HG03521 (cell line): ENCODE data around the gene FHL1.
"Not testable (repeated sequence)": the region's sequence is repeated elsewhere in the genome, so short reads cannot be mapped to it uniquely, and the experiment has no call there.

ENCODE experiments used
- ATAC-seq: cut with Tn5 transposase; IDR thresholded peaks from one replicate; pipeline ENCODE4 v1.9.1; 2021; ENCODE audit warnings: mild to moderate bottlenecking, moderate library complexity; ENCODE audit not compliant: unreplicated experiment

FHL1 gene

DNA sequence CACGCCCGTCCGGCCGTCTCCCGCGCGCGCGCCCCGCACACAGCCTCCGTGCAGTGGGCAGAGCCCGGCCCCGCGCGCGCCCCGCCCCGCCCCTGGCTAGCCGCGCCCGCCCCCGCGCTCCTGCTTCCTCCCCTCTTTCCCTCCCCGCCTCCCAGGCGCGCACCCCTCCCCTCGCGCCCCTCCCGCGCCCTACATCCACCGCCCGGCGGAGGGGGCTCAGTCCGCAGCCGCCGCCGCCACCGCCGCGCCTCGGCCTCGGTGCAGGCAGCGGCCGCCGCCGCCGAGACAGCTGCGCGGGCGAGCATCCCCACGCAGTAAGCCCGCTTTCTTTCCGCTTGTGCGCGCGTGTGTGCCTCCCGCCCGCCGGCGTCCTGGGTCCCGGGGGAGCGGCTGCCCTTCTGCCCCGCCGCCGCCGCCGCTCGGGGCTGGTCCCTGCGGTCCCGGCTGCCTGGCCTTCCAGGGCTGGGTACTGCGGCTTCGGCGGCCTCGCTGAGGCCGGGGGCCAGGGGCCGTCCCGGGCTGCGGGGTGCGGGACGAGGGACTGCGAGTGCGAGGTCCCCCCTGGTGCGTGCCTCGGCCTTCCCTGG lies at the start of gene FHL1:
Gene FHL1, plus strand, starts transcription at position 219 of the 587 bp plus-strand sequence.
- ATAC-seq, result no peak

DNA sequence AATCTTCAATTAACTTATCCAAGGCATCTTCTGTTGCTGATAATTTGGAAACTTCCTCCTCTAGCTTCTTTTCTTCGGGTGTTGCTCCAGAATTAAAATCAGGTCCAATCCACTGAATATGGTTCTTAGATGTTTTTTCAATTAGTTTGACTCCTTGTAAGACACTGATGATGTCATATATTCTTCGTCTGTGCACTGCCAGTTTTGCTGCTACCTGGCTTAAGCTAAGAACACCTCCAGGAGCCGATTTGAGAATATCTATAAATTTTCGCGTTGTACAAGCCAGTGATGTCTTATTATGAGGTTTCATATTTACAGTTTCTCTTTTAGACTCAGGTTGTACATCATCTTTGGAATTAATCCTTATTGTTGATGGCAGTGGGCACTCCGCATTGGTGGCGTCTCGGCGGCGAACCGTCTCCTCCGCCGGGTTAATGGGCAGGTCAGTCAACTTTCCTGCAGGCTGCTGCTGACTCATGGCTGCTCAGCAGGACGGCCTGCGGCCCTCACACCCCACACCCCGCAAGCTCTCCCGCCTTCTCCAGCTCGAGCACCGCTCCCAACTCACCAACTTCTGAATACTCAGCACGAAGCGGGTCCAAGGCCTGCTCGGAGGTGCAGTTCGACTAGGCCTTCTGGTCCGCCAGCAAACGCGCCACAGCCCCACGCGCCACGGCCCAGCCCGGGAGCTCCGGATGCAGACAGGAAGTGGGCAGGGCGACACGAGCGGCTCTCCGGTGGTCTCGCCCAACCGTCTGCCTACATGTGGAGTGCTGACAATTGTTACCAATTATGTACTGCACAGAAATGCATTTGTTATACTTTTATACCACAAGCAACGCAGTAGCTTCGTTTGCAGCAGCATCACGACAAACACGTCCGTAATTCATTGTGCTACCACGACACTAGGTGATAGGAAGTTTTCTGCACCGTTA lies 49.2 kb upstream of the FHL1 start:
- no peak for ATAC-seq

DNA sequence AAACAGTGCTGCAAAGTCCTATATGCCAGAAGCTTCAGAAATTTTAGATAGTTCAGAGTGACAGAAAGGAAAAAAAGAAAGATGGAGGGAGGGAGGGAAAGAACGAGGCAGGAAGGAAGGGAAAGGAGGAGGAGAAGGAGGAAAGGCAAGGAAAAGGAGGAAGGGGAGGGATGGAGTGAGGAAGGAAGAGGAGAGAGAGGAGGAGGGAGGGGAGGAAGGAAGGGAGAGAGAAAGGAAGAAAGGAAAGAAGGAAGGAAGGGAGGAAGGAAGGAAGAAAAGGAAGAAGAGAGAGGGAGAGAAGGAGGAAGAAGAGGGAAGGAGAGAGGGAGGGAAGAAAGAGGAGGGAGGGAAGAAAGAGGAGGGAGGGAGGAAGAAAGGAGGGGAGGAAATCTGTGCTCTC lies 42.4 kb upstream of the FHL1 start:
- ATAC-seq, result no peak

DNA sequence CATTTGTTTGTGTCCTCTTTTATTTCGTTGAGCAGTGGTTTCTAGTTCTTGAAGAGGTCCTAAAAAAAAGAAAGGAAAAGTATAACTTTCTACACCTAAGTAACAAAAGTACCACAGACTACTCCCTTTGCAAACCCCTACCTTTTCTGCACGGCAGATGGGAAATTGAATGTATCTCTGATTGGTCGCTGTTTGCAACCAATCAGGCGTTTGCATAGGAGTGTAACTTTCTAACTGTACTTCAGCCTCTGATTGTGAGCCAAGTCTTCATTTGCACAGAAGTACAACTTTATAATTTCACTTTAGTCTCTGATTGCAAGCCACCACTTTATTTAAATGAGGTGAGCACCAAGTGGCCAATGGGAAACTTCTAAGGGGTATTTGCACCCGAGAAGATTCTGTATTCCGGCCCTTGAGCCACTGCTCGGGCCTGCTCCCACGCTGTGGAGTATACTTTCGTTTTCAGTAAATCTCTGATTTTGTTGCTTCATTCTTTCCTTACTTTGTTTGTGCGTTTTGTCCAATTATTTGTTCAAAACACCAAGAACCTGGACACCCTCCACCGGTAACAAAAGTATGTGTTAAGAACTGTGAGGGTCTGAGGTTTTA lies 40.3 kb upstream of the FHL1 start:
- no peak for ATAC-seq

DNA sequence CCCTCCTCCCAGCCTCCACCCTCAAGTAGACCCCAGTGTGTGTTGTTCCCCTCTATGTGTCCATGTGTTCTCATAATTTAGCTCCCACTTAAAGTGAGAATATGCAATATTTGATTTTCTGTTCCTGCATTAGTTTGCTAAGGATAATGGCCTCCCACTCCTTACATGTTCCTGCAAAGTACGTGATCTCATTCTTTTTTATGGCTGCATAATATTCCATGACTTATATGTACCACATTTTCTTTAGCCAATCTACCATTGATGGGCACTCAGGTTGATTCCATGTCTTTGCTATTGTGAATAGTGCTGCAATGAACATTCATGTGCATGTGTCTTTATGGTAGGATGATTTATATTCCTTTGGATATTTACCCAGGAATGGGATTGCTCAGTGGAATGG lies 38.4 kb upstream of the FHL1 start:
- ATAC-seq, result not testable (repeated sequence)

DNA sequence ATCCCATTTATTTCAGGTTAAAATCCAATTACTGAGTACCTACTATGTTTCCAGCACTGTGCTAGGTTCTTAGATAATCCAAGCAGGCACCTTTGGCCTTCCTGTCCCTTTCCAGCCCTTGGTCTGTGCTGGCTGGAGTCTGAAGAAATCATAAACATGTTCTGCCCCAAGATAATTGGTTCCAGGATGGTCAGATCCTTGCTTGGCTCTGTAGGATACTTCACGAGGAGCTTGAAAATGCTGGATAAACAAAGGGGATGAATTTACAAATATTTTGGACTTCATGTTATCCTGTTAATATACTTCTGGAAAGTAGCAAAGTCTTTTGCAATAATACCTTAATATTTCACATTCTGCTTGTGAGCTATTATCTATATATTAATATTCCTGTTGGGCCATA lies 35.0 kb upstream of the FHL1 start:
- ATAC-seq, result no peak

DNA sequence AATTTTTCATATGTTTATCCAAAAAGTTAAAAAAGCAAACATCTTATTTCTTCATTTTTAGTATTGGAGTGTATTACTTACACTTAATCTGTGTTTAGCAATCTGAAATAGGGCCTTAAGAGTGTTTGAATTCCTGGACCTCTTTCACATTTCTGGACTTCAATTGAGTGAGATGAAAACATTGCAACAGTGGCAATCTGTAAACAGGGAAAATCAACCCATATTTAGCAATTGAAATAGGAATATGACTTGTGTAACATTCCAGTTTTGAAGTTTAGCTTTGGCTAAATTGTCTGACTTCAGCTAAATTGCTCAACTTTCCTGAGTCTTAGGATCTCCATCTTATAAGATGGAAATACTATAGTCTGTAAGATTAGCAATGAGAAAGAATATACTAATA lies 34.6 kb upstream of the FHL1 start:
- no peak for ATAC-seq

DNA sequence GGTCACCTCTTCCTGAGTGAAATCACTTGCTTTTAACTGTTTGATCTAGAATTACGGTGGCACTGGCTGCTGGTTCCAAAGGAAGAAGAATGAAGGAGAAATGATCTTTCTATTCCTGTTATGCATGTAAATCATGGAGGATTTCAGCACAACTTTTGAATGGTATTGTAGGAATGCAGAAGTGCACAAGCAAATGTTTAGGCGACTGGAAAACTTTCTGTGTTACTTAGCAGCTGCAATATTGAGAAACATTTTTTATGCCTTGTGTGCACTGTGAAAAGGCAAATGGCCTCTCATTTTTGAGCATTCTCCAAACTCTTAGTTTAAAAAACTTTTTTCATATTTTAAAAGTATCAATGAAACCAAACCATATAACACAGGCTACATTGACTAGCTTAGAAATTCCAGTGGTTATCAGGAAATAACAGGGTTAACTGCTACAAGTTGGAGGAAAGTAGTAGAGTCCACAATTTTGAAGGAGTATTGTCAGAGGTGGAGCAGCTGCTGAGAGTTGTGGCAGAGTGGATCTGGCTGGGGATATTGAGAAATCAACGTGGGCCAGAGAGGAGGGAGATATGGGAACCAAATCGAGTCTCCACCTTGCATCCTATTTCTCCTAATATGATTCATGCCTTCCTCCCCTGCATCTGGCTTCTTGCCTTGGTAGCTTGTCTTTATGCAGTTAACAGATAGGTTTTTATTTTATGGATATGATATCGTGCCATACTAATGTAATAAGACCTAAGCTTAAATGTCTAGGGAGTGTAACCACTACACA lies 32.0 kb upstream of the FHL1 start:
- no peak for ATAC-seq

DNA sequence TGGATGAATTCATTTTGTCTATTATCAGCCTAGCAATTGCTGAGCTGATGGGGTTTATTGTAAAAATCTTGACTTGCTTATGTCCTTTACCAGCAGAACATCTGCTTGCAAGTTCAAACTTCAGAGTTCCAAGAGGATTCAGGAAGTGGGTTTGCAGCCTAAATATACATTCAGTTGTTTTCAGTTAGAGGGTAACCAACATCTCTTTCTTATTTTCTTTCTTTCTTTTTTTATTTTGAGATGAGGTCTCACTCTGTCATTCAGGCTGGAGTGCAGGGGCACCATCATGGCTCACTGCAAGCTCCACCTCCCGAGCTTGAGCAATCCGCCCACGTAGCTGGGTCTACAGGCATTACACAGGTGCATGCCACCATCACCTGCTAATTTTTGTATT lies 31.4 kb upstream of the FHL1 start:
- ATAC-seq, result no peak

DNA sequence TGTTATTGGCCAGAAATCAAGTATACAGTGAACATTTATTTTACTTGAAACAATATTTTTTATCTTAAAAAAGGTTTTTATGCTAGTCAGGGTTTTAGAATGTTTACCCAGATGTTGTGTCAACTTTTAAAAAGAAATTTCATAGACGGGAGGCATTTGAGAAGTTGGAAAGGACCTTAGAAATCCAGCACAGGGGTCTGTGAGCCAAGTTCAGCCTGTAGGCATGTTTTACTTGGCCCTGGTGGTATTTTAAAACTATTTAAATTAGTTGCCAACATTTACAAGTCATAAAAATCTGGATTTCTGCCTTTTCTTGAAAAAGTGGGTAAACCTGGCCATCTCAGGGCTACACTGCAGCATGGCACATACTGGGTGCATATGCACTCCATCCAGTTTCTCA lies 25.5 kb upstream of the FHL1 start:
- ATAC-seq, result no peak

DNA sequence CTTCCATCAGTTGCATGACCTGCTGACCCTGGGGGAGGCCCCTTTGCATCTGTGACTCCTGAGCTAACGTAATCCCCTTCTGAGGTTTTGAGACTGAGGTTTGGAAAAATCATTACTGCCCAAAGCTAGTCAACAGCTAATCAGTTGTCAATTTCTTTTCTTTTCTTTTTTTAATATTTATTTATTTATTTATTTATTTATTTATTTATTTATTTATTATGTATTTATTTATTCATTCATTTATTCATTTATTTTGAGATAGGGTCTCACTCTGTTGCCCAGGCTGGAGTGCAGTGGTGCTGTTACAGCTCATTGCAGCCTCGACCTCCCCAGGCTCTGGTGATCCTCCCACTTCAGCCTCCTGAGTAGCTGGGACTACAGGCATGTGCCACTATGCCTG lies 25.1 kb upstream of the FHL1 start:
- ATAC-seq, result no peak

DNA sequence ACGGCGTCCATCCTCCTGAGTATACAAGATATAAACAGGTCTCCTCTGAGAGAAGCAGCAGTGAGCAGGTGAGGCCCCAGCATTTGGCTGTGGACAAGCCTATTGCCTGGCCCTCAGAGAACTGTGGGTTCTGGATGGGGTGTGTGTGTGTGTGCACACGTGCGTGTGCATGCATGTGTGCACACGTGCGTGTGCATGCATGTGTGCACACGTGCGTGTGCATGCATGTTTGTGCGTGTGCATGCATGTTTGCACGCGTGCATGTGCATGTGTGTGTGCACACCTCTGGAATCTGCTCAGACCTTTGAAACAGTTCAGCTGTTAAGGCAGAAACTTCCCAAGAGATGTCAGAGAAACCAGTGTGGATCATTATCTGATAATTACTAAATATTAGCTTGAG lies 22.2 kb upstream of the FHL1 start:
- ATAC-seq, result no peak

DNA sequence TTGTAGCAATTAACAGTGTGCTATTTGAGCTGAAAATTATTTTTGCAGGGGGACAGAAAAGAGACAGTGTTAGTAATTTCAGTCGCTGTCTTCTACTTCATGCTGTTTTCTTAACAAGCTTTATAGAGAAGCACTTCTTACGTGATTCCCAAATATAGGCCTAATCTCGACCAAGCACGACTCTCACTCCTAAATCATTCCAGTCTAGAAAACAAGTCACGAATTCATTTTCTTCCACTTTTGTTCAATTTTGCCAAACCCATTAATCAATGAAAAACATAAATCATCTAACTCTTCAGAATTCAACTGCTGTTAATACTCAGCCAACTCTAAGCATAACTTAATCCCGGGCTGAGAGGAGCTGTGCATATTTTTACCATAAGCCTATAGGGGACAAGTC lies 21.0 kb upstream of the FHL1 start:
- ATAC-seq, result no peak

DNA sequence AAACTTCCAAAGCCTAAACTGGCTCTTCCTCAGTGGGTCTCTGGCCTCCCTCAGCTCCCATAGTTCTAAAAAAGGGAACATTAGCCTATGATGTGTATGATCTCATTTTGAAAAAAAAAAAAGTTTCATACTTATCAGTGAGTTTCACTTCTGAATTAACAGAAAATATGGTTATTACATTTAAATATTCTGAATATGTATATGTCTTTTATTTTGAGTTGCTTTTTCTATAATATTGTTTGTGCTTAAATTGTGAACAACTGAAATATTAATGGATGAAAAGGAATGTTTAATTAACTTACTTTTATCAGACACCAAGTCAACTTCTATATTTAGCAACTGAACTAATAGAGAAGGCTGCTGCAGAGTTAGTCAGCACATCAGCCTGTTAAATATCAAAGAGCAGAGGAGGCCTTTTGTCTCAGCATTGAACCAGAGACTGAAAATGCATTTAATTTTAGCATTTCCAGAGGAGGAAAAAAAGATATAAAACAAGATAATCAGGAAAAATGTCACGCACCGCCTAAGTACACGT lies 20.4 kb upstream of the FHL1 start:
- ATAC-seq, result no peak

DNA sequence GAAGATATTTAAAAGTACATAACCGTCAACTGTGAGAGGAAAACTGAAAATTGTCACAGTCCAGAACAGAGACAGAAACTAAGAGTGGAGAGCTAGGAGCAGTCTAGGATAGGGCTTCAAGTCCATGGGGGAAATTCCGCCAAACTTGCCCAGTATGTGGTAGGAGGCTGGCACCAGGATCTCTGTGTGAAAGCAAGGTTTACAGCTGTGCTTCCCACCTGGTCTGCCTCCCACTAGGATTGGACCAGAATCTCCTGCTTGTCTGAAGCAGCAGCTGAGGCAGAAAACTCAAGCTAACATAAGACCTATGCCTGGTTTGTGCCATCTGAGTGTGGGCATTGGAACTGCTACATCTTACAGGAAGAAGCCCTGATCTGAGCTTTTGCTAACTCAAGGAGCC lies 18.6 kb upstream of the FHL1 start:
- ATAC-seq, result no peak

DNA sequence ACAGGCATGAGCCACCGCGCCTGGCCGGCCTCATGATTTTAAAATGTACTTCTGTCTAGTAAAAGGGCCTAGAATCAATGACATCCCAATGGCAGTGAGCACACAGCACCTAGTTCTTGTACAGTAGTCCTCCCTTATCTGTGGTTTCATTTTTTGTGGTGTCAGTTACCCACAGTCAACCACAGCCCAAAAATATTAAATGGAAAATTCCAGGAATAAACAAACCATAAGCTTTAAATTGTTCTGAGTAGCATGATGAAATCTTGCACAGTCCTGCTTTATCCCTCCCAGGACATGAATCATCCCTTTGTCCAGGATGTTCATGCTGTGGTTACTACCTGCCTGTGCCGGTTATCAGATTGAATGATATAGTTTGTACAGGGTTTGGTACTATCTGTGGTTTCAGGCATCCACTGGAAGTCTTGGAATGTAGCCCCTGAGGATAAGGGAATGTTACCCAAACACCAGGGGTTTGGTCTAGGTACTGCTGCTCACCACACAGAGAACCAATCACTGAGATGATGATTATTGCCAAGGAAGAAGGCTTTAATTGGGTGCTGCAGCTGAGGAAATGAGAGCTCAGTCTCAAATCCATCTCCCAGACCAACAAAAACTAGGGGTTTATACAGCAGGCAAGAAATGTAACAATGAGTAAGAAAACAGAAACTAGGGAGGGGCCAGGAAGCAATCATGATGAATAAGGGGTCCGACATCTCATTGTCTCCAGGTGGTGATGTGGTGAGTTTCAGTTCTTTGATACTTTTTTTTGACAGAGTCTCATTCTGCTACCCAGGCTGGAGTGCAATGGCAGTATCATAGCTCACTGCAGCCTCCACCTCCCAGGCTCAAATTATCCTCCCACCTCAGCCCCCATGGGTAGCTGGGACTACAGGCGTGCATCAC lies 16.2 kb upstream of the FHL1 start:
- ATAC-seq, result no peak

DNA sequence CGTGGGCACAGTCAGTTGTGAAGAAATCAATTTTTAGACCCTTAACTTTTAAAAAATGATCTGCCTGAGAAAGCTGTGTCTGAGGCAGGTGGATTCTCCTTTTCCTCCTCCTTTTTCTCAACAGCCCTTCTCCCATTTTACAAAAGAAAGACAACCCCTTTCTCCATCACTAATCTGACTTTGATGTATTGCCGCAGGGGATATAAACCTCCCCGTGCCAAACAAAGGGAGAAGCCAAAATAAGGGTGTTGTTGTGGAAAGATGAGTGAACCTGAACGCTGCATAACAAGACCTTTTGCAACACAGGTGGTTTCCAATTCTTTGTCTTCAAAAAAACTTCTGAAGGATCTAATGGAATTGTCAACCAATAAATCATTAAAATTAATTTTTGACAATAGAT lies 8.4 kb upstream of the FHL1 start:
- no peak for ATAC-seq

DNA sequence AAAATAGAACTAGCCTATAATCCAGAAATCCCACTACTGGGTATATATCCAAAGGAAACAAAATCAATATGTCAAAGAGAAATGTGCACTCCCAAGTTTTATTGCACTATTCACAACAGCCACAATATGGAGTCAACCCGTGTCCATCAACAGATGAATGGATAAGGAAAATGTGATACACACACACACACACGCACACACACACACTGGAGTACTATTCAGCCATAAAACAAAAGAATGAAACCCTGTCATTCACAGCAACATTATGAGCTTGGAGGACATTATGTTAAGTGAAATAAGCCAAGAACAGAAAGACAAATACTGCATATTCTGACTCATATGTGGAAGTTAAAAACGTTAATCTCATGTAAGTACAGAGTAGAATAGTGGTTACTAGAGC lies 5.8 kb upstream of the FHL1 start:
- ATAC-seq, result no peak

DNA sequence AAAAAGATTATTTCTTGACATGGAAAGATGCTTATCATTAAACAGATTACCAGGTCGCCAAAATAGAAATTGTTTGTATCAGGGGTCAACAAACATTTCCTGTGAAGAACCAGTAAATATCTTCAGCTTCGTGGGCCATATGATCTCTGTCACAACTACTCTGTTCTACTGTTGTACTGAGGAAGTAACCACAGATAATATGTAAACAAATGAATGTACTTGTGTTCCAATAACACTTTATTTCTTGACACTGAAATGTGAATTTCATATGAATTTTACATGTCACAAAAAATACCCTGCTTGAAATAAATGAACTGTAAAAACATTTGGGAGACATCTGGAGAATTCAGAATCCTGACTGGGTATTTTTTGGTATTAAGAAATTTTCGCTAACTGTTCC lies 4.7 kb upstream of the FHL1 start:
- no peak for ATAC-seq

DNA sequence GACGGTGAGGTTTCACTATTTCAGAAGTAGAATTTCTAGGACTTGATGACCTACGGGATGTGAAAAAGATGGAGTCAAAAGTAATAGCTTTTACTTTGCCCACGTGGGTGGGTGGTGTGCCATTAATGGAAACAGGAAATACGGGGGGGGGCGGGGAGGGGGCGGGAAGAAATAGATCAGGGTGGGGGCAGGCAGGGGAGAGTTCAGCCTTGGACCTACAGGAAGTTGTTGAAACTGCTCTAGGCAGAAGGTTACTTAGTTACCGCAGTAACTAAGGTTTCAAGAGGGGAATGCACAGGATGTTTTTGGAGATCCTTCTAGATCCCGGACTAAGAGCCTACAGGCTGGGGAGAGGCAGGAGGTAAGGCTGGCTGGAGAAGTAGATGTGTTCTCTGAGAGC lies 3.6 kb upstream of the FHL1 start:
- no peak for ATAC-seq
